Activated CD8-positive, alpha-beta memory T cell treated with anti-CD3 and anti-CD28 coated beads, Interleukin-2, amount 10 ng/mL, durations not matched to agents 7 days and 5 days (primary cell): ENCODE measurements around the gene PIM2. TPM values are rescaled to one million over a fixed set of nuclear protein-coding genes. Genes with fewer than 3 reads are reported as not detected.

ENCODE experiments used
- ATAC-seq: fragments of 150-1000 bp; cut with Tn5 transposase; one replicate; pipeline ENCODE4 v1.10.0; 2021; ENCODE audit warnings: moderate library complexity
- CTCF ChIA-PET: fragments of 350-600 bp; sonication (Branson Sonifier 250); formaldehyde crosslinking; loops from one replicate; lab custom pipeline; 2021; ENCODE audit warnings: antibody characterized with exemption; lab: Charles Lee
- DNase-seq: peaks from one replicate; pipeline ENCODE4 v3.0.0-alpha.2; 2020
- H3K27ac Mint-ChIP-seq: one replicate; pipeline ENCODE4 v1.8.0; 2021; ENCODE audit warnings: mild to moderate bottlenecking, mixed read lengths
- H3K27me3 Mint-ChIP-seq: one replicate; pipeline ENCODE4 v1.8.0; 2021; ENCODE audit warnings: mixed read lengths
- H3K36me3 Mint-ChIP-seq: one replicate; pipeline ENCODE4 v1.8.0; 2021; ENCODE audit warnings: mild to moderate bottlenecking, mixed read lengths
- H3K4me1 Mint-ChIP-seq: one replicate; pipeline ENCODE4 v1.8.0; 2021; ENCODE audit warnings: mixed read lengths
- H3K4me3 Mint-ChIP-seq: one replicate; pipeline ENCODE4 v1.8.0; 2021; ENCODE audit warnings: mild to moderate bottlenecking, moderate library complexity, mixed read lengths
- H3K9me3 Mint-ChIP-seq: one replicate; pipeline ENCODE4 v1.8.0; 2022; ENCODE audit warnings: low read depth, mixed read lengths
- total RNA-seq, 2 experiments: library from RNA; stranded (reverse); gene quantifications; one replicate each; pipeline ENCODE4 v1.2.3, GENCODE V29; 2021

Gene PIM2
- total RNA-seq, 2 experiments from 2014 or later: 168 to 252 TPM

DNA sequence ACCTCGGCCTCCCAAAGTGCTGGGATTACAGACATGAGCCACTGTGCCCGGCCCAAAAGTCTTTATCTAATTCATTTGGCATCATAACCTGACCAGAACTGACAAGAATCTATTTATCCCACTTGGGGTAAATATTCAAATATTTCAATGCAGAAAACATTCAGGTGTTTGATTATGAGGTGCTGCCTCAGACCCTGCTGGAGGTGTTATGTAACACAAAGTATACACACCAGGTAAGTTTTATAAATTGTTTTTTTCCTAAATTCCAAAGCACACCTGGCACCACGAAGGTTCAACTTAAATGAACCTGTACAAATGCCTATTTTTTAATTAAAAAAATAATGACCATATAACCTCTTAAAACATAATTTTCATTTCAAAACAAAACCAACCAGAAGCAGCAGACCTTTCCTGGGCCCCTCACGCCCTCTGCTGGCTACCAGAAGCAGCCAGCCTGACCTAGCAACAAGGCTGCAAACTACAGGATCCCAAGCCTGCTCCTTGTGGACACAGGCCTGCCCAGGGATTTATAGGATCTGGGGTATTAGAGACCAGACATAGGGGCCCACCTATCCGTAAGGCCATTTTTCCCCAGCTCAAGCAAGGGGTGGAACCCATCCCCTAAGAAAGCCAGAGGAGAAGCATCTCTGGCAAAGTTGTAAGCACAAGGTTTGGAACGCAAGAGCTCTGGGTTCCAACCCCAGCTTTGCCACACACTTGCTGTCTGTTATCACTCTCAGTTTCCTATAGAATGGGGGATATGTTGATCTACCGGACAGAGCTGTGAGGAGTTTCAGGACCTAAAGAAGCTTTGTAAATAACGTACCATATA lies 26.9 kb upstream of the PIM2 start:
- CTCF ChIA-PET: interaction anchor here (0.8 to 1.7 kb wide), 10 partner anchors 9 to 298 kb away, joined by 3 to 10 read pairs (median 4); partner anchors contain the start of genes PQBP1, SLC35A2 and TIMM17B
- Mint-ChIP-seq H3K4me3 (no peak overlapping the region), H3K36me3 (peaks cover 25% of the 10 kb centered on the region), H3K9me3 (no peaks in the 10 kb centered on the region), H3K4me1 (peaks cover 49% of the 10 kb centered on the region), H3K27ac (peak overlapping the region; percentile 40), H3K27me3 (no peaks in the 10 kb centered on the region)
- DNase-seq (peak; percentile 66), ATAC-seq (peak; percentile 60)

DNA sequence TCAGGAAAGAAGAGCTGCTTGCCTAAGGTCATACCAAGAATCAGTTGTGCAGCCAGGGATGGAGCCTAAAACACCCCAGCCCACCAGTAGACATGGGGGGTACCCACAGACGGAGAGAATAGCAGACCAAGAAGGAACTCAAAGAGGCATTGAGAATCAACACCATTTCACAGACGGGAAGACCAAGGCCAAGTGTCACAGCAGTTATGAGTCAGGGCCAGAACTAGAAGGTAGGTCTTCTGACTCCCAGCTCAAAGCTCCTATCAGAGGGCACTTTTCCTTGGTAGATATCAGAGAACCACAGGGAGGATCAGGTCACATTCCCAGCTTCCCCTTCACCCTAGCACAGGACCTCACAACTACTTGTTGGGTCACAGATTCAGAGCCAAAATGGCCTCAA lies 24.1 kb upstream of the PIM2 start:
- CTCF ChIA-PET: interaction anchor here (0.6 to 1.2 kb wide), 3 partner anchors 23 to 294 kb away, joined by 3 to 4 read pairs (median 3); no protein-coding TSS in a partner anchor
- Mint-ChIP-seq H3K36me3 (peaks cover 27% of the 10 kb centered on the region), H3K4me1 (peaks cover 68% of the 10 kb centered on the region), H3K9me3 (no peaks in the 10 kb centered on the region), H3K4me3 (no peak overlapping the region), H3K27ac (peak overlapping the region; percentile 89), H3K27me3 (no peaks in the 10 kb centered on the region)
- no peak for DNase-seq
- no peak for ATAC-seq

DNA sequence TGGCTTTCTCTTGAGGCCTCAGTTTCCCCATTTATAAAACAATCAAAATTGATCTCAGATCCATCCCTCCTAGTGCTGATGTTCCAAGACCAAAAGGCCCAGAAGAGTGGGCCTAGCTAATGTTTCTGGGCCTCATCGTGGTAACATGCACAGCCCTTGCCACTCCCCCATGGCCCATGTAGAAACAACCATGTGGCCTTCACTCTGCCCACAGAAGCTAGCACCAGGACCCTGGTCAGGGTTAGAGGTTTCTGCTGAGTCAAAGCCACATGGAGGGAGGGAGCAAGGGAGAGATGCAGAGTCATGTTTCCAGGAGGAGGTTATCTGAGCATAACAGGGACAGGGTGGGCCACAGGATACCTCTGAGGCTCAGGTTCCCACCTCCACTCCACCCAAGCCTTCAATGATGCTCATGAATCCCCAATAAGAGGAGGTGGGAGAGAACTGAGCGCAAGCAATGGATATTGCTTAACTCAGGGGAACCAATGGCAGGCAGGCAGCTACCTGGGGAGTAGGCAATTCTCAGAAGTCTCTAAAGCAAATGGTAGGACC lies 21.7 kb upstream of the PIM2 start:
- H3K9me3 Mint-ChIP-seq: no peaks in the 10 kb centered on the region
- H3K36me3 Mint-ChIP-seq: peaks cover 34% of the 10 kb centered on the region
- DNase-seq (peak; percentile 75), ATAC-seq (no peak)
- H3K4me3 Mint-ChIP-seq: peak overlapping the region; percentile 63
- H3K27ac Mint-ChIP-seq: peak overlapping the region; percentile 97
- no peaks in the 10 kb centered on the region for H3K27me3 Mint-ChIP-seq
- CTCF ChIA-PET: interaction anchor here (1.2 to 2.9 kb wide), 6 partner anchors 8 to 203 kb away, joined by 3 to 10 read pairs (median 4); partner anchors contain the start of gene SLC35A2
- peaks cover 80% of the 10 kb centered on the region for H3K4me1 Mint-ChIP-seq

DNA sequence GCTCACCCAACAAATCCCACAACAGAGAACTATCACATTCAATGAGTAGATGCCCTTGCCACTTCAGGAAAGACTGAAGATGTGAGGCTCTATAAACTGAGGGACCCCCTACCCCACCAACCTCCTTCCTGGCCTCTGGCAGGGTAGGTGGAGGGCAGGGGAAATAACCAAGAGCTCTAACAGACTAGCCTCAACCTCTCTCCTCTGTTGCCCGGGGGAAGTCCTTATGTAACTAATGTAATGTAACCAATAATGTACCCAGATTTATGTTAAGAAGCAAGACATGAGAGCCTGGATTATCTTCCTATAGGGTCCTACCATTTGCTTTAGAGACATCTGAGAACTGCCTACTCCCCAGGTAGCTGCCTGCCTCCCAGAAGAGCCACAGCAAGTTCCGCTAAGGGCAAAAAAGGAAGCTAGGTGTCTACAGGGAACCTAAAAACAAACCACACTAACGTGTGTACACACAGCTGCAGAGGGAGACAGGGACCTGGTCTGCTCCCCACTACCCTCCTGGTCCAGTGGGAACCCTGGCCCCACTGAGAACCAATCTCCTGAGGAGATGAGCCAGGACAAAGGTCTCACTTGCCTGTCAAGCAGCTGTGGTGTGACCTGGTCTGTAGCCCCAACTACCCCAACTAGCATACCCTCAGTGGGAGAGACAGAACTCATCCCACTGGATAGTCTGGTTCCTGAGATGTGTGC lies 20.9 kb upstream of the PIM2 start:
- DNase-seq: peak; percentile 58
- Mint-ChIP-seq H3K27me3 (no peaks in the 10 kb centered on the region), H3K9me3 (no peaks in the 10 kb centered on the region), H3K27ac (peak overlapping the region; percentile 97), H3K4me1 (peaks cover 88% of the 10 kb centered on the region), H3K4me3 (peak overlapping the region; percentile 63), H3K36me3 (peaks cover 42% of the 10 kb centered on the region)
- CTCF ChIA-PET: interaction anchor here (0.9 to 2.9 kb wide), 7 partner anchors 9 to 203 kb away, joined by 3 to 10 read pairs (median 4); partner anchors contain the start of genes PIM2 and SLC35A2
- peak; percentile 13 for ATAC-seq

DNA sequence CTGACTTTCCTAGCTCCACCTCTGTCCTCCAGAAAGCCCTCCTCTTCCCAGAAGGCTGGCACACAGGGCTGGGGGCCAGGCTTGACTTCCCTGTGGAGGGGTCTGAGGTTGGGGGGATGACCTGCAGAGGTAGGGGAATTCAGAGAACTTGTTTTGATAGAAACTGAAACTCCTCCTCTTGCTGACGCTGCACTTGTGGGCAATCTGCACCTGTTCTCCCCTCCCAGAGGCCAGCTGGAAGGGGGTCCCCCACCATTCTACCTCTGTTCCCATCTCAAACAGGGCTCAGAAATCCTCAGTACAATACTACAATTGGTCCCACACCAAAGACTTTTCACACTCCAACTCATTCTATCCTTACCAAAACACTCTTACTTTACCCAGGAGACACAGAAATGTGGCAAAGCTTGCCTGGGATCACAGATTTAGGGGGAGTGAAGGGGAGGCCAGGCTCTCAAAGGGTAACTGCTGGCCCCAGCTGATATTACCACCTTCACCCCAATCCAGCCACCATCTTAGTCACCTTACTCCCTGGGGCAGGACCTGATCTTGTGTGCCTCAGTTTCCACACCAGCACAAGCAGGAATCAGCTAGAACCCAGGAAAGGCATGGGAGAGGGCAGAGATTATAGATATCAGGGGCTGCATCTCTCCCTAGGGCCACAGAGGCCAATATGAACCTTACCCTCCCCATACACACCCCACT lies 20.0 kb upstream of the PIM2 start:
- H3K9me3 Mint-ChIP-seq: no peaks in the 10 kb centered on the region
- peaks cover 90% of the 10 kb centered on the region for H3K4me1 Mint-ChIP-seq
- H3K4me3 Mint-ChIP-seq: peak overlapping the region; percentile 63
- peaks cover 49% of the 10 kb centered on the region for H3K36me3 Mint-ChIP-seq
- DNase-seq (peak; percentile 84), ATAC-seq (peak; percentile 20)
- peak overlapping the region; percentile 97 for H3K27ac Mint-ChIP-seq
- no peaks in the 10 kb centered on the region for H3K27me3 Mint-ChIP-seq
- CTCF ChIA-PET: interaction anchor here (0.6 to 2.9 kb wide), 7 partner anchors 14 to 1079 kb away, joined by 3 to 10 read pairs (median 3); partner anchors contain the start of genes PIM2 and SLC35A2

DNA sequence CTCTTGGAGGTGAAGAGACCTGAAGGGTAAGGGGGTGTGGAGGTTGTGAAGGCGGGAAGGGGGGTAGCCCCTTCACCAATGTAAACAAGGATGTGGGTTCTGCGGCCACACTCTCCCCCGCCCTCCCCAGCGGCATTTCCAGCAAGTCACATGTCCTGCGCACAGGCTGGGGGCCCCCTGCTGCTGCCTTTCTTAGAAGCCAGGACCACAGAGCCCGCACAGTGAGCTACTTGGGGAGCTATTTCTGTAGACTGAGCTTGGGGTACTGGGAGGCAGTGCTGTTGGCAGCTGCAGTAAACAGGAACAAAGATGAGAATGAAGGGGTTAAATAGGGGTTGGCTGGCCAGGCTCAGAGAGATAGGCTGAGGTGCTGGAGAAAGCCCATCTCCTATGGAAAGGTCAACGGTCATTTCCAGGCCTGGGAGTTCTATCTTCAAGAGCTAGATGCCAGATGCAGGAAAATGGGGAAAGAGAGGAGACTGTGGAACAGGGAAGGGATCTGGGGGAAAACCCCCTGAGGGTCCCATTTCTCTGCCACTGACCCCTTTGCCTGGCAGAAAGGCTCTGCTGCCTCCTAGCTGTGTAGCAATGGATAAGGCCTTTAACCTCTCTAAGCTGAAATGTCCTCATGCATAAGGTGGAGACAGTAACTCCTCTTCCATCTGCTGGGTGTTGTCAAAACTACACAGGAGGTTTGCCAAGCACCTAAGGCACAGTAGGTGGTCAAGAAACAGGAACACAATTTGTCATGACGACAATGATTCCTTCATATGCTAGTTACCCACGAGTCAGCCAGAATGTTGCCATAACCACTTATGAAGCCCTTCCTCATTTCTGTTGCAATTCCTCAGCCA lies 18.5 kb upstream of the PIM2 start:
- H3K9me3 Mint-ChIP-seq: no peaks in the 10 kb centered on the region
- peaks cover 79% of the 10 kb centered on the region for H3K4me1 Mint-ChIP-seq
- CTCF ChIA-PET: interaction anchor here (0.7 to 2.2 kb wide), 11 partner anchors 9 to 310 kb away, joined by 3 to 11 read pairs (median 4); partner anchors contain the start of genes HDAC6, SLC35A2 and TIMM17B
- peak; percentile 95 for DNase-seq
- H3K27ac Mint-ChIP-seq: peak overlapping the region; percentile 97
- H3K27me3 Mint-ChIP-seq: no peaks in the 10 kb centered on the region
- peaks cover 42% of the 10 kb centered on the region for H3K36me3 Mint-ChIP-seq
- H3K4me3 Mint-ChIP-seq: peak overlapping the region; percentile 51
- ATAC-seq: peak; percentile 79

DNA sequence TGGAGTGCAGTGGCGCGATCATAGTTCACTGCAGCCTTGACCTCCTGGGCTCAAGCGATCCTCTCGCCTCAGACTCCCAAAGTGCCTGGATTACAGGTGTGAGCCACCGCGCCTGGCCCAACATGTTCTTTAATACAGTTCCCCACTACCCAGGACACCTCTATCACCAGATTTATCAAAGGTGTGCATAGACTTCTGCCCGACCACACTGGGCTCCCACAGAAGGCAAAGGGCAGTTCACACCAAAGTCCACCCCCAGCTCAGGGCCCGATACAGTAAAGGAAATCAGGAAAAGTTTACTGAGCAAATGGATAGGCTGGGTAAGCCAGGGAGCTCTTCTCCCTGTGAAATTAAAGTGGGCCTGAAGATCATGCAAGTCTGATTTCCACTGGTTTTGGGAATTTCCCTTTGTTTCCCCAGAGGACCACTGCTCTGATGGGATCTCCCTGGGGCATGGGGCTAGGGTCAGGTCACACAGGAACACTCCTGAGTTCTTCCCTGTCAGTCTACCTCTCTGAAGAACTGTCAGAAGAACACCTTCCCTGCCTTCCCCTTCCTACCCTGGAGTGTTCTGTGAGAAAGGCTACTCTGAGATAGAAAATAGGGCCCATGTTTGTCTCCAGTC lies 17.7 kb upstream of the PIM2 start:
- H3K9me3 Mint-ChIP-seq: no peaks in the 10 kb centered on the region
- DNase-seq: no peak
- peaks cover 71% of the 10 kb centered on the region for H3K4me1 Mint-ChIP-seq
- ATAC-seq: no peak
- CTCF ChIA-PET: interaction anchor here (0.9 to 2.2 kb wide), 8 partner anchors 10 to 309 kb away, joined by 3 to 11 read pairs (median 6); partner anchors contain the start of genes HDAC6 and TIMM17B
- peak overlapping the region; percentile 51 for H3K4me3 Mint-ChIP-seq
- no peaks in the 10 kb centered on the region for H3K27me3 Mint-ChIP-seq
- H3K36me3 Mint-ChIP-seq: peaks cover 39% of the 10 kb centered on the region
- peak overlapping the region; percentile 97 for H3K27ac Mint-ChIP-seq

DNA sequence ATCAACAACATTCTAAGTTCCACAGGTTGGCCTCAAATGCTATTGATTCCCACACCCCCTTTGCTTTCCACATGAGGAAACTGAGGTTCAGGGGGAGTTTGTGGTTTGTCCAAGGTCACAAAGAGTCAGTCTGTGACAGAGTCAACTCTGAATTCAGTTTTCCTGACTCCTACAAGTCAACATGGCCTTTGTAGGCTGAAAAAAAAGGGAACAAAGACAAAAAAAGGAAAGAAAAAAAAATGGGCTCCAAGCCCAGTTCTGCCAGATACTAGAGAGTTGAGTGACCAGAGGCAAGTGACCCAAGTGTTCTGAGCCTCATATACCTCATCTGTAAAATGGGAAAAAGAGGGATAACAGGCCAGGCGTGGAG lies 16.5 kb upstream of the PIM2 start:
- no peak overlapping the region for H3K4me3 Mint-ChIP-seq
- no peaks in the 10 kb centered on the region for H3K27me3 Mint-ChIP-seq
- H3K36me3 Mint-ChIP-seq: peaks cover 36% of the 10 kb centered on the region
- peak overlapping the region; percentile 64 for H3K27ac Mint-ChIP-seq
- peaks cover 63% of the 10 kb centered on the region for H3K4me1 Mint-ChIP-seq
- no peaks in the 10 kb centered on the region for H3K9me3 Mint-ChIP-seq
- CTCF ChIA-PET: no interaction called here
- DNase-seq (no peak), ATAC-seq (no peak)

DNA sequence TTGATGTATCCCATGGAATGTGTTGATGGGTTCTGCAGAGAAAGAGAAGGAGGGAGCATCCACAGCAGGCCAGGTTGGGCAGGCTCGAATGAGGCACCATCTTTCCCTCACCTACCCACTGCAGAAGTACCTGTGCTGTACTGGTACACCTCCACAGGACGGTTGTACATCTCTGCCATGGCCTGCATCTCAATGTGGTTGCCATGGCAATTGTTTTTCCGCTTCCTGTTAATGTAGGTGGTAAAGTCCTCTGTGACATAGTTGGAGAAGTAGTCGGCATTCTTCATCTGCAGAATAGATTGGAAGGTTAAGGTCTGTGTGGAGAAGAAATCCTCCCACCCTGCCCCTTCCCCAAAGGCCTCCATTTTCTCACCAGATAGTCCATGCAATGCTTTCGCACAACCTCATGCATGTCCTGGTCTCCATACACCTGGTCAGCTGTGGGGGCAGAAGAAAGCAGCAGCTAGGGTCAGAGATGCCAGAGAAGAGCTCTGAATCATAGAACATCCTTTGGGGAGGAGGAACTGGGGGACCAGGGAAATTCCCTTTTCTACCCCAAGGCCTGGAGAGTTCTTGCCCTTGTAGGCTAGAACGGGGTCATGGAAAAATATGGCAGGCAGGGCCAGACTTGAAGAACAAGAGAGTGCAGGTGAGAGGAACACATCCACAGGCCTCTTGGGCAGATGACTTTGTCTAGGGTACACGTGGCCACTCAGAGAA lies 15.9 kb upstream of the PIM2 start:
- Mint-ChIP-seq H3K9me3 (no peaks in the 10 kb centered on the region), H3K27me3 (no peaks in the 10 kb centered on the region), H3K4me1 (peaks cover 60% of the 10 kb centered on the region), H3K27ac (peak overlapping the region; percentile 64), H3K4me3 (no peak overlapping the region), H3K36me3 (peaks cover 37% of the 10 kb centered on the region)
- ATAC-seq (no peak), DNase-seq (no peak)
- CTCF ChIA-PET: no interaction called here

DNA sequence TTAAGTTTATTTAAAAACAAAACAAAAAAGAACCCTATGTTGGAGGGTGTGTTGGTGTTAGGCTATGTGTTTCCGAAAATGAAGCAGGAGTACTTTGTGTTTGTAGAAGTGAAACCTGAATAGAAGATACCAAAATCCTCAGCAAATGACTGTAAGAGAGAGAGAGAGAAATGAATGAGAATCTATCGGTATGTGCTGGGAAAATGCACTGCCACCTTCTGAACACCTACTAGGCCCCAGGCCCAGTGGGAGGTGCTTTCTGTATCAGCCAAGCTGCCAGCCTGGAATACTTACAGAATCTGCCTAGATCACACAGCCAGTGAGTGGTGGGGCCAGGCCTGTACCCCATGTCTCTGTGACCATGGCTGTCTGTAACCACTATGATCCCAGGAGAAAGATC lies 14.9 kb upstream of the PIM2 start:
- no peaks in the 10 kb centered on the region for H3K9me3 Mint-ChIP-seq
- ATAC-seq: no peak
- no peaks in the 10 kb centered on the region for H3K27me3 Mint-ChIP-seq
- H3K4me1 Mint-ChIP-seq: peaks cover 50% of the 10 kb centered on the region
- no peak for DNase-seq
- H3K36me3 Mint-ChIP-seq: peaks cover 37% of the 10 kb centered on the region
- H3K27ac Mint-ChIP-seq: no peak overlapping the region
- no peak overlapping the region for H3K4me3 Mint-ChIP-seq
- CTCF ChIA-PET: no interaction called here

DNA sequence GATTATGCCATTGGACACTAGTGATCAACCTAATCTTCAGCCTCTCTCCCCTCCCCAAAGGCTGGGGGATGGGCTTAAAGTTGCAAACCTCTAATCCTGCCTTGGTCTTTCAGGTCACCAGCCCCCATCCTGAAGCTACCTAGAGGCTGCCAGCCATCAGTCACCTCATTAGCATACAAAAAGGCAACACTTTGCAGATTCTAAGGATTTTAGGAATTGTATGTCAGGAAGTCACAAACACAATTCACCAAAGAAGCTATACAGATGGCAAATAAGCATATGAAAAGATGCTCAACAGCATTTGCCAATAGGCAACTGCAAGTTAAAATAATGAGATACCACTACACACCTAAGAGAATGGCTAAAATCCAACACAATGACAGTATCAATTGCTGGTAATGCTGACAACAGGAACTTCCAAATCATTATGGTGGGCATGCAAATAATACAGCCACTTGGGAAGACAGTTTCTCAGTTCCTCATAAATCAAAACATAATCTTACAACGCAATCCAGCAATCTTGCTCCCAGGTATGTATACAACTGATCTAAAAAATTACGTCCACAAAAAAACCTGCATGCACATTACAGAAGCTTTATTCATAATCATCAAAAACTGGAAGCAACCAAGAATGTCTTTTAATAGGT lies 9.0 kb upstream of the PIM2 start:
- CTCF ChIA-PET: interaction anchor here (0.9 kb wide), 1 partner anchor 10 kb away, joined by 3 read pairs; no protein-coding TSS in a partner anchor
- no peaks in the 10 kb centered on the region for H3K27me3 Mint-ChIP-seq
- peaks cover 27% of the 10 kb centered on the region for H3K4me1 Mint-ChIP-seq
- H3K9me3 Mint-ChIP-seq: no peaks in the 10 kb centered on the region
- H3K36me3 Mint-ChIP-seq: peaks cover 30% of the 10 kb centered on the region
- DNase-seq: no peak
- no peak overlapping the region for H3K27ac Mint-ChIP-seq
- H3K4me3 Mint-ChIP-seq: no peak overlapping the region
- no peak for ATAC-seq
